ENCODE measurements around the gene PTGES2. TPM values are rescaled to one million over a fixed set of nuclear protein-coding genes. Genes with fewer than 3 reads are reported as not detected.

The PTGES2 gene
- total RNA-seq, result 100 to 1,000 TPM in 1 of 6 donors, 10 to 100 TPM in 5; 45.9 to 116 (median 61.1) TPM

- ATAC-seq (ENCODE audit: low FRiP score in 2 of 2) (peak; percentile 88 to 94), DNase-seq (peak; percentile 81 to 98)
- no peaks in the 10 kb centered on the region for H3K27me3 ChIP-seq
- H3K4me1 ChIP-seq, result peaks cover 20 to 39% (median 30%) of the 10 kb centered on the region in 4 donors
- peak within 1 kb of the TSS; percentile 68 to 100 (median 86) for H3K4me3 ChIP-seq
- peak within 1 kb of the TSS; percentile 94 to 97 (median 96) for H3K27ac ChIP-seq
- peaks cover 2 to 19% (median 13%) of the 10 kb centered on the region in 4 donors for H3K36me3 ChIP-seq
- 0% methylated on average over 34 of the region's 56 CpGs; no CpG with 5 or more reads in 1 of the 2 donors for WGBS, 2 donors
- H3K9me3 ChIP-seq, result no peaks in the 10 kb centered on the region
- no peak for TF ChIP-seq EP300 (IDR thresholded peaks at IDR 0.05)
- peak in 1 of 6 experiments; percentile 7 for TF ChIP-seq CTCF (IDR thresholded peaks at IDR 0.05)
- peak in 1 of 4 donors; percentile 54 for TF ChIP-seq POLR2A (IDR thresholded peaks at IDR 0.05)
- peak; percentile 7 to 42 for TF ChIP-seq POLR2AphosphoS5 (IDR thresholded peaks at IDR 0.05)
Observed at GRCh38 chr9:128127568-128127989, at the start of gene PTGES2. Gene PTGES2, minus strand, starts transcription at chr9:128127729. Its CDS starts 12 bp downstream, at chr9:128127717.

- no peaks in the 10 kb centered on the region for H3K4me1 ChIP-seq
- no peak for TF ChIP-seq POLR2AphosphoS5 (IDR thresholded peaks at IDR 0.05)
- H3K9me3 ChIP-seq, result no peaks in the 10 kb centered on the region
- H3K27me3 ChIP-seq, result no peaks in the 10 kb centered on the region
- DNase-seq (no peak), ATAC-seq (ENCODE audit: low FRiP score in 2 of 2) (no peak)
- H3K36me3 ChIP-seq, result peaks cover 24 to 80% (median 62%) of the 10 kb centered on the region in 4 donors
- 97 to 100% methylated on average over 2 of the region's 2 CpGs for WGBS, 2 donors
- H3K4me3 ChIP-seq, result no peak overlapping the region
- no peak overlapping the region for H3K27ac ChIP-seq
Observed at GRCh38 chr9:128175726-128176125, 48.2 kb upstream of the PTGES2 start.

- H3K27me3 ChIP-seq, result no peaks in the 10 kb centered on the region
- DNase-seq, result no peak
- no peak for TF ChIP-seq EP300 (IDR thresholded peaks at IDR 0.05)
- TF ChIP-seq CTCF (IDR thresholded peaks at IDR 0.05), result no peak
- H3K4me3 ChIP-seq, result no peak overlapping the region
- no peaks in the 10 kb centered on the region for H3K4me1 ChIP-seq
- 77 to 84% methylated on average over 8 of the region's 8 CpGs for WGBS, 2 donors
- no peaks in the 10 kb centered on the region for H3K9me3 ChIP-seq
- peaks cover 20 to 80% (median 62%) of the 10 kb centered on the region in 4 donors for H3K36me3 ChIP-seq
- no peak overlapping the region for H3K27ac ChIP-seq
- no peak for ATAC-seq (ENCODE audit: low FRiP score in 2 of 2)
Observed at GRCh38 chr9:128175102-128175563, 47.6 kb upstream of the PTGES2 start.

GRCh38 chr9:128174062-128174461 lies 46.5 kb upstream of the PTGES2 start:
- 70 to 92% methylated on average over 3 to 4 of the region's 4 CpGs for WGBS, 2 donors
- H3K27ac ChIP-seq, result no peak overlapping the region
- peaks cover 21 to 80% (median 62%) of the 10 kb centered on the region in 4 donors for H3K36me3 ChIP-seq
- TF ChIP-seq CTCF (IDR thresholded peaks at IDR 0.05), result no peak
- TF ChIP-seq EP300 (IDR thresholded peaks at IDR 0.05), result no peak
- no peak for TF ChIP-seq POLR2A (IDR thresholded peaks at IDR 0.05)
- TF ChIP-seq POLR2AphosphoS5 (IDR thresholded peaks at IDR 0.05), result no peak
- DNase-seq (no peak), ATAC-seq (ENCODE audit: low FRiP score in 2 of 2) (no peak)
- no peaks in the 10 kb centered on the region for H3K27me3 ChIP-seq
- no peaks in the 10 kb centered on the region for H3K9me3 ChIP-seq
- no peak overlapping the region for H3K4me3 ChIP-seq
- H3K4me1 ChIP-seq, result no peaks in the 10 kb centered on the region

- H3K27me3 ChIP-seq, result no peaks in the 10 kb centered on the region
- H3K9me3 ChIP-seq, result no peaks in the 10 kb centered on the region
- ATAC-seq (ENCODE audit: low FRiP score in 2 of 2) (no peak), DNase-seq (no peak)
- TF ChIP-seq POLR2A (IDR thresholded peaks at IDR 0.05), result no peak
- no peak for TF ChIP-seq EP300 (IDR thresholded peaks at IDR 0.05)
- no peak for TF ChIP-seq CTCF (IDR thresholded peaks at IDR 0.05)
- no peak for TF ChIP-seq POLR2AphosphoS5 (IDR thresholded peaks at IDR 0.05)
- H3K27ac ChIP-seq, result no peak overlapping the region
- 92 to 95% methylated on average over 2 to 8 of the region's 8 CpGs for WGBS, 2 donors
- no peak overlapping the region for H3K4me3 ChIP-seq
- peaks cover 11 to 80% (median 64%) of the 10 kb centered on the region in 4 donors for H3K36me3 ChIP-seq
- no peaks in the 10 kb centered on the region for H3K4me1 ChIP-seq
Observed at GRCh38 chr9:128169925-128170324, 42.4 kb upstream of the PTGES2 start.

Data from upper lobe of left lung (tissue), 6 donors.